Anterior cingulate cortex (tissue), 58 donors: ENCODE results near the gene CTBP1.

Experiments used
- DNase-seq, 58 donors: peaks; one replicate each; lab custom pipeline; 2025; lab: John Stamatoyannopoulos, UW

The CTBP1 gene

DNA sequence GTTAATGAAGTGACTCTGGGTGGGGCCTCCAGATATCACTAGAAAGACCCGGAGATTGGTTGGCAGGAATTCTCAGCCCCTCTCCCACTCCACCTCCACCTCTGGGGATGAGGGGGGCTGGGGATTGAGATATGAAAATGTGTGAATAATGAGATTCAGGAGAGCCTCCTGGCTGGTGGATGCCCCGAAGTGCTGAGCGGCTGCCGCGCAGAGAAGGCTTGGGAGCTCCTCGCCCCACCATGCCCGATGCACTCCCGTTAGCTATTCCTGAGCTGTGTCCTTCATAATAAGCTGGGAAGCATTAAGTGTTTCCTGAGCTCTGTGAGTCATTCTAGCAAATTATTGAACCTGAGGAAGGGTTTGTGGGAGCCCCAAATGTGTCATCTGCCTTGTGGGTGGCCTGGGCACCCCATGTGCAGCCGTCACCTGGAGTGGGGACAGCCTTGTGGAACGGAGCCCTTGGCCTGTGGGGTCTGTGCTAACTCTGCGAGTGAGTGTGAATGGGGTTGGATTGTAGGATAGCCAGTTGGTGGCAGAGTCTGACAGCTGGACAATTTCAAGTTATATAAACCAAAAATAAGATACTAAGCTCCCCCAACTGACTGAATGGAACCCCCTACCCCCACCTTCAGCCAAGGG lies 36.3 kb upstream of the CTBP1 start:
- DNase-seq: no peak

DNA sequence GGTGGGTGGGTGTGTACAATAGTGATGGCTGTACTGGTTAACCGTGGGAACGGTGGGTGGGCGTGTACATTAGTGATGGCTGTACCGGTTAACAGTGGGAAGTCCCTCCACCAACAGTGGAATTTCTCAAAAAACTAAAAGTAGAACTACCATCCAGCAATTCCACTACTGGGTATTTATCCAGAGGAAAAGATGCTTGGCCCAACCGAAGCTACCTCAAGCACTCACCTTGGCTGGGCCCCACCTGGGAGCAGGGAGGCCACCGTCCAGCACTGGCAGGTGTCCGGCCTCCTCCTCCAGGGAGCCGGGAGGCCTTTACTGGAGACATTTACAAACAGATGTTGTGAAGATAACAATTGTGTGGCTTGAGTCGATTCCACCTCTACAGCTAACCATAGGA lies 34.8 kb upstream of the CTBP1 start:
- DNase-seq: no peak

DNA sequence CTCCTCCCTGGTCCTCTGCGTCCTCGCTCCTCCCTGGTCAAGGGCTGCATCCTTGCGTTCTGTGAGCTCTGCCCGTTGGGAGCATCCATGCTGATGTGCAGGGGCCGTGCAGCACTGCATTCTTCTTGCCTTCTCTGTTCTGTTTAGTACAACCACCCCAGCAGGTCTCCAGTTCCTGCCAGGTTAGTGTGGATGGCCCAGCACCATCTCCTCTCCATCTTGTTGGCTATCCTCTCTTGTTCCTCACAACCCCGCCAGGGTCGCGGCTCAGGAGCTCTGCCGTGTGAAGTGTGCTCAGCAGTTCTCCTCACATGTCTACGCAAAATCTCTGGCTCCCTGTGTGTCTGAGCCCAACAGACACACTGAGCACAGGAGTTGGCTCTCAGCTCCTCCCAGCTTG lies 30.3 kb upstream of the CTBP1 start:
- no peak for DNase-seq

DNA sequence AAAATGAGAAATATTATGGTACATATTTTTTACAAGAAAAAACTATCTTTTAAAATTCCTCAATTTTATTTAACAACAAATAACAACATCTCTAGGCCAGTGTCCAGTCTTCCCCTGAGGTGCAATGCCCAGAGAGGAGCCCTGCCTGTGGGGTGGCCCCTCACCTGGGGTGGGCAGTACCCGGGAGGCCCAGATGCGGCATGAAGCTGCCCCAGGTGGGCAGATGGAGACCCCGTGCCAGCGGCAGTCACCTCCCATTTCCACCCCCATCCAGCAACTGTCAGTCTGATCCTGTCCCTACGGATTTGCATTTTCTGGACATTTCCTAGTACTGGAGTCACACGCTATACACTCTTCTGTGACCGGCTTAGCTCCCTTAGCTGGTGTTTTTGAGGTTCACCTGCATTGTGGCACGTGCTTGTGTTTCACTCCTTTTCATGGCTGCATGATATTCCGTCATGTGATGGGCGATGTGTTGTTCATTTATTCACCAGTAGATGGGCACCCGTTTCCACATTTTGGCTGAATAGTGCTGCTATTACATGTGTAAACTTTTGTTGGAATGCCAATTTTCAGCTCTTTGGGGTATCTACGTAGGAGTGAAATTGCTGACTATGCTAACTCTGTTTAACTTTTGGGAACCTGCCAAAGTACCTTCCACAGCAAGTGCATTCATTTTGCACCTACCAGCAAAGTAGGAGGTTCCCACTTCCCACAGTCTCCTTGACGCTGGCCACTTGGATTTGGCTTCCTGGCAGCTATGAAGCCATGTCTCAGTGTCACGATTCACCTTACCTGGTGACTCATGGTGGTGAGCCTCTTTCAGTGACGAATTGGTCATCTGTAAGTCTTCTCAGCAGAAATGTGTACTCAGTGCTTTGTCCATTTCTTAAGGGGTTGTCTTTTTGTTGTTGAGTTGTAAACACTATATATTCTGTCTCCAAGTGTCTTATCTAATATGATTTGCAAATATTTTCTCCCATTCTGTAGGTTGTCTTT lies 29.0 kb upstream of the CTBP1 start:
- no peak for DNase-seq

DNA sequence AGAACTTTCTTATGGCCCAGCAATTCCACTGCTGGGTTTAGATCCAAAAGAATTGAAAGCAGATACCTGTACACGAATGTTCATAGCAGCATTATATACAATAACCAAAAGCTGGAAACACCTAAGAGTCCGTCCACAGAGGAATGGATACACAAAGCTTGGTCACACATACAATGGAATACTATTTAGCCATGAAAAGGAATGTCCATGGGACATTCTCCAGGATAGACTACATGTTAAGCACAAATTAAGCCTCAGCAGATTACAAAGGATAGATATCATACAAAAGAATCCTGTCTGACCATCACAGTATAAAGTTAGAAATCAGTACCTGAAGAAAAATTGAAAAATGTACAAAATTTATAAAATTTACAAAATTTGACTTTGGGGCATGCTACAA lies 28.1 kb upstream of the CTBP1 start:
- DNase-seq: no peak

DNA sequence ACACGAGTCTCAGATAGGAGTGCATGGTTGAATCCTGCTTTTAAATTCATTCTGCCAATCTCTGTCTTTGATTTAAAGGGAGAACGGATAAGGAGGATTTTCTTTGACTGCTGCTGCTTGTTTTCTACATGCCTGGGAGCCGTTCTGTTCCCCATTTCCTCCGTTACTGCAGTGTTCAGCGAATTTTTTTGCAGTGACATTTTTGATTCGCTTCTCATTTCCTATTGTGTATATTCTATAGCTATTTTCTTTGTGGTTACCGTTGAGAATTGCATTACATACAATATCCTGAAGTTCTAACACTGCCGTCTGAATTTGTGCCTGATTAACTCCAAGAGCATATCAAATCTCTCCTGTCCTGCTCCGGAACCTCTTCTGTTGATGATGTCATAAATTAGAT lies 25.9 kb upstream of the CTBP1 start:
- DNase-seq: no peak

DNA sequence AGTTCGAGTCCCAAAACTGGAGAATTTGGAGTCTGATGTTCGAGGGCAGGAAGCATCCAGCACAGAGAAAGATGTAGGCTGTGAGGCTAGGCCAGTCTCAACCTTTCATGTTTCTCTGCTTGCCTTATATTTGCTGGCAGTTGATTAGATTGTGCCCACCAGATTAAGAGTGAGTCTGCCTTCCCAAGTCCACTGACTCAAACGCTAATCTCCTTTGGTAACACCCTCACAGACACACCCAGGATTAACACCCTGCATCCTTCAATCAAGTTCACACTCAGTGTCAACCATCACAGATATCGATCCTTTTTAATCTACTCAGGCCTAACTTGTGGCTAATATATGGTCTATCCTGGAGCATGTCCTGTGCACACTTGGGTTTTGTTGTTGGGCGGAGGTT lies 22.8 kb upstream of the CTBP1 start:
- no peak for DNase-seq

DNA sequence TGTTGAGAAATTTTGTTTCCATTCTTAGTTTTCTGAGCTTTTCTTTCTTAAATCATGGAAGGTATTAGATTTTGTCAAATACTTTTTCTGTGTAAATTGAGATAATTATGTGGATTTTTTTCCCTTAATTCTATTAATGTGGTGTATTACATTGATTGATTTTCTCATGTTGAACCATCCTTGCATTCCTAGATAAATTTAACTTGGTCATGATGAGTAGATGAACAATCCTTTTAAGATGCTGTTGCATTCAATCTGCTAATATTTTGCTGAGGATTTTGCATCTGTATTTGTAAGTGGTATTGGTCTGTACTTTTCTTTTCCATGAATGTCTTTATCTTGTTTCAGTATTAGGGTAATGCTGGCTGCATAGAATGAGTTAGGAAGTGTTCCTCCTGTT lies 20.3 kb upstream of the CTBP1 start:
- DNase-seq: no peak

DNA sequence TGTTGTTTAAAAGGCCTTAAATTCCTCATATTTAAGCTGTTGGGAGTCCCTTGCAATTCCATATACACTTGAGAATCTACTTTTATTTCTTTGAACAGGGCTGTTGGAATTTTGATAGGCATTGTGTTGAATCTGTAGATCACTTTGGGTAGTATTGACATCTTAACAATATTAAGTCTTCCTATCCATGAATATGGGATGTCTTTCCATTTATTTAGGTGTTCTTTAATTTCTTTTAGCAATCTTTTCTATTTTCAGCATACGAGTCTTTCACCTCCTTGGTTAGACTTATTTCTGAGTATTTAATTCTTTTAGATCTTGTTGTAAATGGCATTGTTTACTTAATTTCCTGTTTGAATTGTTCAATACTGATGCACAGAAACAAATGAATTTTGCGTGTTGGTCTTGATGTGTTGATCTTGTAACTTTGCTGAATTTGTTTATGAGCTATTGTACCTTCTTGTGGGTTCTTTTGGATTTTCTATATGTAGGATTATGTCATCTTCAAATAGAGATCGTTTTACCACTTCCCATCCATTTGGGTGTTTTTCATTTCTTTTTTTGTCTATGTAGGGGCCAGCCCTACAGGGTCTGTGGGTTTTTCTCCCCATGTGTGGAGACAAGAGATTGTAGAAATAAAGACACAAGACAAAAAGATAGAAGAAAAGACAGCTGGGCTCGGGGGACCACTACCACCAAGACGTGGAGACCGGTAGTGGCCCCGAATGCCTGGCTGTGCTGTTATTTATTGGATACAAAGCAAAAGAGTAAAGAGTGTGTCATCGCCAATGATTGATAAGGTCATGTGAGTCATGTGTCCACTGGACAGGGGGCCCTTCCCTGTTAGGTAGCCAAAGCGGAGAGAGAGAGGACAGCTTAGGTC lies 18.2 kb upstream of the CTBP1 start:
- no peak for DNase-seq

DNA sequence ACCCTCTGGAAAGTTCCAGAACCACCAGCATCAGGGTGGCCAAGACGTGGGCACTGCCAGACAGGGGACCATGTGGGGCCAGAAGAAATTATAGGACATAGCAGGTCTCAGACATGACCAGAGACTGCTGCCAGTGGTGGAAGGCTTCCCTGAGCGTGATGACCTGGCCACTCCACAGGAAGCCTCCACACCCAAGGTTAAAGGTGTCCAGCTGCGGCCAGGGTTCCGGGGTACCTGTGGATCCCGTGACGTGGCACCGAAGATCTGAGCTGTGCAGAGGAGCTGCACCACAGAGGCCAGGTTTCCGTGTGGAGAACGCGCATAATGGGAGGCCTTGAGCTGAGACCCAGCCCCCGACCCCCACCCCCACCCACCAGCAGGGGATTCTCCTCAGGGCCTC lies 16.4 kb upstream of the CTBP1 start:
- no peak for DNase-seq

DNA sequence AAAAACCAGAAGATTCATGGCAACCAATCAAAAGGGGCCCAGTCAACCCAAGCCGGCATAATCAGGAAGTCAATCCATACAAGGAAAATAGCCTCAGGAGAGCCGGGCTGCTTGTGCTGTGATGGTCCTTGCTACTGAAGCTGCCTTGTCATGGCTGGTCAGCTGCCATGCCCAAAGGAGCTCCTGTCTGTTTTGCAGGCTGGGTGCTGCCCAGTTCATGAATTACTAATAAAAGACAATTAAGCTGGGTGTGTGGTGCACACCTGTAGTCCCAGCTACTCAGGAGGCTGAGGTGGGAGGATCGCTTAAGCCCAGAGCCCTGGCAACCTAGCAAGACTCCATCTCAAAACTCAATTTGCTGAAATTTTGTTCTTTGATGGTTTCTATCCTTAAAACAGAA lies 16.0 kb upstream of the CTBP1 start:
- no peak for DNase-seq

DNA sequence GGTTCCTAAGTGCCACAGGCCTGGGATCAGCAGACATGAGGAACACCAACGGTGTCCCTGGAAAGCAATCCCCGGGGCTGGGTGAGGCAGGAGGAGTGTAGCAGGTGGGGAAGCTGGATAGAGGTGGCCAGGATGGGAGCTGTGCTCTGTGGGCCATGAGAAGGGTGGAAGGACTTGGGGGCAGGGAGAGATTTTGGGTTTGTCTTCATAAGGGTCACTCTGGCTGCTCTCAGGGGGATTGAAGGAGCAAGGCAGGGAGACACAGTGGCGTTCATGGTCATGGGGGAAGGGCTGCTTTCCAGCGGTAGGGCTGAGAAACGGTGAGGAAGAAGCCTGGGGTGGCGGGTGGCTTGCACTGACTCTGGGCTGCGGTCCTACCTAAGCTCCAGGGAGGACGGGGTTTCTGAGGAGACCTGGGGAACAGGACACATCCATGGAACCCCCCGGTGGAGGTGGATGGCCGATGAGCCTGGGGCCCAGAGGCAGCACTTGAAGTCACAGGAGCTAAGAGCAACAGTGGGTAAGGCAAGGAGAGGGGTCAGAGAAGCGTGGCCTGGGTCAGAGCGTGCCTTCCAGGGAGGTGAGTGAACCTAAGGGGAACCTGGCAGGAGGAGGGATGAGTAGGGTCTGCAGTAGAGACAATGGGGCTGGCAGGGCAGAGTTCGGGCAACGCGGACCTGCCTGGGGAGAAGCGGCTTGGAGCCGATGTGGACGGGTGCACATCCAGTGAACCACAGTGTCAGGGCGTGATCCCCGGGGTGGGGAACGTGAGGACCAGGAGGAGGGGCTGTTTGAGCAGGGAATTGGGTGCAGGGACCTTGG lies 12.4 kb upstream of the CTBP1 start:
- no peak for DNase-seq

DNA sequence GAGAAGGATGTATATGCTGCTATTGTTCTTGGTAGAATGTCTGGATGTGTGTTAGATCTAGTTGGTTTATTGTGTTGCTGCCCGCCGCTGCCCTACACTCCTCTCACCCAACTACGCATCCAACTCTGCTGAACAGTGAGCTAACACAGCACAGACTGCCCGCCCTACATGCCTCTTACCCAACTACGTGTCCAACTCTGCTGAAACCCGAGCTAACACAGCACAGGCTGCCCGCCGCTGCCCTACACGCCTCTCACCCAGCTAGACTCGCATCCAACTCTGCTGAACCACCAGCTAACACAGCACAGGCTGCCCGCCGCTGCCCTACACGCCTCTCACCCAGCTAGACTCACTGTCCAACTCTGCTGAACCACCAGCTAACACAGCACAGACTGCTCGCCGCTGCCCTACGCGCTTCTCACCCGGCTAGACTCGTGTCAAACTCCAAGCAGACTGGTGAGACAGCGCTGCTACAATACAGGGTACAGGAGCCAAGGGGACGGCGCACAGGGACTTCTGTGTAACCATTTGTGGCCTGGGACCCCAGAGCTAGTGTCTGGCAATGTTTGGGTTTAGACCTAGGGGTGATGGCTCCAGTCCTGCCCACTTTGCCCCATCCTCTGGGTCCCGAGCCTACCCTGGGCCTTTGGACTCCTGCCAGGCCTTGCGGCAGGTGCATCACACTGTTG lies 11.6 kb upstream of the CTBP1 start:
- no peak for DNase-seq

DNA sequence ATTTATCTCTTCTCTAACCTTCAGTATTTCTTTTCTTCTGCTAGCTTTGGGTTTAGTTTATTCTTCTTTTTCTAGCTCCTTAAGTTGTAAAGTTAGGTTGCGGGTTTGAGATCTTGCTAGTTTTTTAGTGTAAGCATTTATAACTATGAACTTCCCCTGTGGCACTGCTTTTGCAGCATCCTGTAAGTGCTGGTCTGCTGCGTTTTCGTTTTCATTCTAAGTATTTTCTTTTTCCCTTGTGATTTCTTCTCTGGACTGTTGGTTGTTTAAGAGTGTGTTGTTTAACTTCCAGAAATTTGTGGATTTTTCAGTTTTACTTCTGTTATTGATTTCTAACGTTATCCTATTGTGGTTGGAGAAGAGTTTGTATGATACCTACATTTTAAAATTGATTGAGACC lies 11.0 kb upstream of the CTBP1 start:
- no peak for DNase-seq

DNA sequence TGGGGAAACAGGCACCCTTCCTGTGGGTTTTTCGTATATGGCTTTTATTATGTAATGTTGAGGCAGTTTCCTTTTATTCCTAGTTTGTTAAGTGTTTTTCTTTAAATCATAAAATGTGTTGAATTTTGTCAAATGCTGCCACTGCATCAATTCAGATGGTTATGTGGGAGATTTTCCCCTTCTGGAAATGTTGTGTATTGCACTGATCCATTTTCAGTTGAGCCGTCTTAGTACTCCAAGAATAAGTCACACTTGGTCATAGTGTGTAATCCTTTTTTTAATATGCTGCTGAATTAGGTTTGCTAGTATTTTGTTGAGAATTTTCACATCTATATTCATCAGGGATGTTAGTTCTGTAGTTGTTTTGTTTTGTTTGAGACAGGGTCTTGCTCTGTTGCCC lies 9.5 kb upstream of the CTBP1 start:
- DNase-seq: no peak

DNA sequence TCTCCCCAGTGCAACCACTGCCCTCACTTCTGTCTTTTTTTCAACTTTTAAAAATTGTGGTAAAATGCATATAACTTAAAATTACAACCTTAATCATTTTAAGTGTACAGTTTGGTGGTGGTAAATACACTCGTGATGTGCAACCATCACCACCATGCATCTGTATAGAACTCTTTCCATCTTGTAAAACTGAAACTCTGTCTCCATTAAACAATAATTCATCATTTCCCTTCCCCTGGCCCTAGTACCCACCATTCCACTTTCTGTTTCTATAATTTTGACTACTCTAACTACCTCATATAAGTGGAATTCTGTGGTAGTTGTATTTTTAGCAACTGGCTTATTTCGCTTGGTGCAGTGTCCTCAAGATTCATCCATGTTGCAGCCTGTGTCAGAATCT lies 6.8 kb upstream of the CTBP1 start:
- DNase-seq: no peak

DNA sequence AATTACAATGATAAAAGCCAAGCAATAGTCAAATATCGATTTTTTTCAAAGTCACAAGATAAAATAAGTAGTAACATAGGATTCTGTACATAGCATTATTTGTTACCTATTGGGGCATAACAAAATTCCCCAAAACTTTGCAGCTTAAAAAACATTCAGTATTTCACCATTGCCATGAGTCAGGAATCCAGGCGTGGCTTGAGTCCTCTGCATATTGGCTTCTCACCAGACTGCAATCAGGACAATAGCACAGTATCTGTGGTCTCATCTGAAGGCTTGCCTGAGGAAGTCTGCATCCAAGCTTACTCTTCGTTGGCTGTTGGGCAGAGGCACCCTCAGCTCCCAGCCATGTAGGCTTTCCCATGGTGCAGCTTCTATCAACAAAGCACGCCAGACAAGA lies 6.2 kb upstream of the CTBP1 start:
- no peak for DNase-seq

DNA sequence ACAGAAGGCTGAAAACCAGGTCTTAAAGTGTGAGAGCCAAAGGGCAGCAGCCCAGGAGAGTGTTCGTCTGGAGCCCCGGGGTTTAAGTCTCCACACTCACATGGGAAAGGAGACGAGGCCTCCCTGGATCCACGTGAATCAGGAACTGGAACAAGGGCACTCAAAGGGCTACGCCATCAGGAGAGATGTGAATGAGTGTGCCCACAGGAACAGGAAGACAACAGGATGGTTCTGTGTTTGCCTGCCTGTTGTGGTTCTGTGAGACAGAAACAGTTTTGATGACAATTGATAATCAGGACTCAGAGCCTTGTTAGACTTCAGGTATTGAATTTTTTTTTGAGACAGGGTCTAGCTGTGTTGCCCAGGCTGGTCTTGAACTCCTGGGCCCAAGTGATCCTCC lies 4.9 kb upstream of the CTBP1 start:
- no peak for DNase-seq

DNA sequence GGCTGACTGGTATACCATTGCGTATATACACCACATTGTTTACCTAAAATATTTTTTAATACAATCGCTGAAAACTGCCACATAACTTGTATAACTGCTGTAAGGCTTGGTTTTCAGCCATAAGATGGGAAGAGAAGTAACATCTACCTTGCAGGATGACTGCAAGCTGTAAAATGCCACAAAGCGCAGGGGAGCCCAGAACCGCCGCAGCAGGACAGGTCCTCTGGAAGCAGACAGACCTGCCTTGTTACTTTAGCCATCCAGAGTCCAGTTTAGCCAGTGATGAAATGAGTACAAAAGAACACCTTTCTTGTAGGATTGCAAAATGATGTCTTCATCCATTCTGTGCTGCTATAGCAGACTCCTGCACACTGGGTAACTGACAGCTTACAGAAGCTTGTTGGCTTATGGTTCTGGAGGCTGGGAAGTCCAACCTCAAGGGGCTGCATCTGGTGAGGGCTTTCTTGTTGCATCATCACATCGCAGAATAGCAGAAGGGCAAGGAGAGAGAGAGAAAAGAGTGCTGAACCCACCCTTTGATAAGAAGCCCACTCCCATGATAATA lies 4.1 kb upstream of the CTBP1 start:
- no peak for DNase-seq

DNA sequence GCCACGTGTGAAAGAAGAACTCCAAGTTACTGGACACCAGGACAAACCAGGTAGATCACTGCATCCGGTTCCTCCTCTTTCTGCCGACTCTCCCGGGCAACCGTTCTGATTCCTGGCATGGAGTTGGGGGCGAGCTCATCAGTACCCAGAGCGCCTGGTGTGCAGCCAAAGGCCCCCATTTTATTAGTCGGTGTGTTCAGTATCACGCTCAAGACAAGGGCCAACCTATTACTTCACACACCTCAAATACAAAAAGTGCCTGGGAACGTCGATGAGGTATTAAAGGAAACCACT lies 2.8 kb upstream of the CTBP1 start:
- no peak for DNase-seq
